Astrocyte of the spinal cord (primary cell): ENCODE measurements around the gene ST6GALNAC3.
A peak's percentile ranks its signal among the peaks of the same experiment; 100 is the strongest.

ENCODE experiments used
- DNase-seq: peaks from one replicate; pipeline ENCODE4 v3.0.0; 2011; ENCODE audit warnings: low read depth, low spot score
- H3K4me3 ChIP-seq: 2 replicates; pipeline ENCODE4 v1.5.1; 2011; ENCODE audit warnings: low read depth, mild to moderate bottlenecking, low read length, moderate library complexity
- CTCF ChIP-seq: IDR thresholded peaks from 2 replicates; pipeline ENCODE4 v1.5.1; 2012; ENCODE audit warnings: low read depth, mild to moderate bottlenecking, low read length, inconsistent platforms
- in situ Hi-C: cut with HindIII; loops from 2 replicates; pipeline ENCODE4 v1.10.0; 2017; ENCODE audit warnings: low sequenced_read_pairs

ST6GALNAC3 gene

GRCh38 chr1:76627498-76627897 is 553.0 kb downstream of the ST6GALNAC3 start:
- no peak for TF ChIP-seq CTCF
- in situ Hi-C loops, result no loop called here
- no peak for DNase-seq
- no peak overlapping the region for H3K4me3 ChIP-seq

GRCh38 chr1:76627901-76628300 is 553.4 kb downstream of the ST6GALNAC3 start:
- DNase-seq, result no peak
- TF ChIP-seq CTCF, result no peak
- H3K4me3 ChIP-seq, result no peak overlapping the region
- in situ Hi-C loops, result no loop called here

- TF ChIP-seq CTCF, result no peak
- in situ Hi-C loops, result no loop called here
- no peak overlapping the region for H3K4me3 ChIP-seq
- DNase-seq, result no peak
Observed at GRCh38 chr1:76632136-76632535, 557.6 kb downstream of the ST6GALNAC3 start.

GRCh38 chr1:76635784-76636183 is 561.2 kb downstream of the ST6GALNAC3 start:
- no peak for TF ChIP-seq CTCF
- no peak for DNase-seq
- no peak overlapping the region for H3K4me3 ChIP-seq
- in situ Hi-C loops, result no loop called here

GRCh38 chr1:76639181-76639580 is 564.6 kb downstream of the ST6GALNAC3 start:
- no peak for DNase-seq
- no peak for TF ChIP-seq CTCF
- no peak overlapping the region for H3K4me3 ChIP-seq
- in situ Hi-C loops, result no loop called here

- H3K4me3 ChIP-seq, result no peak overlapping the region
- DNase-seq, result peak; percentile 31
- in situ Hi-C loops, result no loop called here
- TF ChIP-seq CTCF, result no peak
Observed at GRCh38 chr1:76640092-76640491, 565.5 kb downstream of the ST6GALNAC3 start.

- no peak overlapping the region for H3K4me3 ChIP-seq
- no peak for TF ChIP-seq CTCF
- in situ Hi-C loops, result no loop called here
- DNase-seq, result no peak
Observed at GRCh38 chr1:76640723-76641122, 566.2 kb downstream of the ST6GALNAC3 start.
